Lower lobe of right lung (tissue), 2 donors: Measurements from ENCODE around the gene FGF10. TPM values are rescaled to one million over a fixed set of nuclear protein-coding genes. Genes with fewer than 3 reads are reported as not detected.
A peak's percentile ranks its signal among the peaks of the same experiment; 100 is the strongest.

ENCODE experiments used
- ATAC-seq, 2 donors: fragments of 200-7000 bp; cut with Tn5 transposase; one replicate each; pipeline ENCODE4 v1.9.1; 2020 to 2022; ENCODE audit warnings: mild to moderate bottlenecking in 2 of 2, moderate library complexity in 2 of 2
- DNase-seq: peaks from one replicate; pipeline ENCODE4 v3.0.0-alpha.2; 2020
- H3K27ac ChIP-seq: fragments of 200-600 bp; one replicate; pipeline ENCODE4 v1.8.0; 2022
- H3K27me3 ChIP-seq: fragments of 200-600 bp; one replicate; pipeline ENCODE4 v1.8.0; 2022; ENCODE audit warnings: low read depth
- H3K36me3 ChIP-seq: fragments of 200-600 bp; one replicate; pipeline ENCODE4 v1.8.0; 2022; ENCODE audit warnings: mild to moderate bottlenecking
- H3K4me1 ChIP-seq: fragments of 200-600 bp; one replicate; pipeline ENCODE4 v1.8.0; 2022
- H3K4me3 ChIP-seq: fragments of 200-600 bp; one replicate; pipeline ENCODE4 v1.8.0; 2022; ENCODE audit warnings: mild to moderate bottlenecking
- H3K9me3 ChIP-seq: fragments of 200-600 bp; one replicate; pipeline ENCODE4 v1.8.0; 2022
- intact Hi-C: fragments of 100-400 bp; cut with DNase I; formaldehyde crosslinking; loops from one replicate; pipeline ENCODE4 v1.11.0; 2022
- total RNA-seq: library from RNA; stranded (reverse); fragmentation: NEBNext Ultra II Directional; extraction: Animal tissue kit (Norgen Biotek cat#: 25700); gene quantifications from one replicate; pipeline ENCODE4 v1.2.1, GENCODE V29; 2021
- TF ChIP-seq, protein P1 (sequence below): fragments of 200-600 bp; IDR thresholded peaks from one replicate; pipeline ENCODE4 v1.8.0; 2022; ENCODE audit warnings: antibody characterized with exemption, mild to moderate bottlenecking
- donor health status: DM: no; HTN: yes; CAD: no; lungs with severe emphysema.

FGF10 gene
- total RNA-seq, 1 donor from 2014 or later, result 7.6 TPM

DNA sequence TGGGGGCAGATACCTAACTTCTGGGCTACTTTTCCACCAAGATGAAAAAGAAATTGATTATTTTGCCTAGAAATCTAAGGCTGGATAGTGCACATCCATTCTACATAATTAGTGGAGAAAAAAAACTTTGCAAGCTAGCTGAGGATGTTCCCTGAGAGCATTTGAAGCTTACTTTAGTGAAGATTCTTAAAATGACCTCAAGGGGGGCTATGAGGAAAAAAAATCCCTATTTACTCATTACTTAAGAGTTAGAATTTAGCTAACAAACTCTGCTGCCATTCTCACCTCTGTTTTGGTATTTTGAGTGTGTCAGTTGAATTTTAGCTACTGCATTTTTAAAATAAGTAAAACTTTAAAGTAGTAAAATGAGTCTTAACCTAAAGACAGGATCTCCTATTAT, 9.2 kb upstream of the FGF10 start:
- H3K4me1 ChIP-seq, result no peaks in the 10 kb centered on the region
- no peaks in the 10 kb centered on the region for H3K9me3 ChIP-seq
- intact Hi-C loops, result no loop called here
- no peaks in the 10 kb centered on the region for H3K27me3 ChIP-seq
- no peak for ATAC-seq
- H3K27ac ChIP-seq, result no peak overlapping the region
- no peak for DNase-seq
- TF ChIP-seq, protein P1, sequence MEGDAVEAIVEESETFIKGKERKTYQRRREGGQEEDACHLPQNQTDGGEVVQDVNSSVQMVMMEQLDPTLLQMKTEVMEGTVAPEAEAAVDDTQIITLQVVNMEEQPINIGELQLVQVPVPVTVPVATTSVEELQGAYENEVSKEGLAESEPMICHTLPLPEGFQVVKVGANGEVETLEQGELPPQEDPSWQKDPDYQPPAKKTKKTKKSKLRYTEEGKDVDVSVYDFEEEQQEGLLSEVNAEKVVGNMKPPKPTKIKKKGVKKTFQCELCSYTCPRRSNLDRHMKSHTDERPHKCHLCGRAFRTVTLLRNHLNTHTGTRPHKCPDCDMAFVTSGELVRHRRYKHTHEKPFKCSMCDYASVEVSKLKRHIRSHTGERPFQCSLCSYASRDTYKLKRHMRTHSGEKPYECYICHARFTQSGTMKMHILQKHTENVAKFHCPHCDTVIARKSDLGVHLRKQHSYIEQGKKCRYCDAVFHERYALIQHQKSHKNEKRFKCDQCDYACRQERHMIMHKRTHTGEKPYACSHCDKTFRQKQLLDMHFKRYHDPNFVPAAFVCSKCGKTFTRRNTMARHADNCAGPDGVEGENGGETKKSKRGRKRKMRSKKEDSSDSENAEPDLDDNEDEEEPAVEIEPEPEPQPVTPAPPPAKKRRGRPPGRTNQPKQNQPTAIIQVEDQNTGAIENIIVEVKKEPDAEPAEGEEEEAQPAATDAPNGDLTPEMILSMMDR, result no peak
- no peak overlapping the region for H3K4me3 ChIP-seq
- no peaks in the 10 kb centered on the region for H3K36me3 ChIP-seq

DNA sequence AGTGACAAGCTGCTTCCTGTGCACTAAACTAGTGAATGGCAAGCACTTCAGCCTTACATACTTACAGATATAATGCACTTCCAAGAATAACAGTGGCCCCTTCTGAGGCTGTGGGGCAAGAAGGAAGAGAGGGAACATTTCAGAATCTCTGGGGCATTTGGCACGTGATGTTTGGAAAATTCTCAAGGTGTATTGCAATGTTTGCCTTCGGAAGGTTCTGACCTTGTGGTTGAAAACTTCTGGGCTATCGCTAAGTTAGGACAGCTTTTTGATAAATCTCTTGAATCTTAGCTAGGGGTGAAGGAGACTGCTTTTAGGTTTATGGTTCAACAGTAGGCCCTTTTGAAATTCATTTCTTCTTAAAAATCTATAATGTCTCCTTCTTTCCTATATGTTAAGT, 7.1 kb upstream of the FGF10 start:
- intact Hi-C loops, result no loop called here
- H3K27ac ChIP-seq, result no peak overlapping the region
- H3K4me3 ChIP-seq, result no peak overlapping the region
- ATAC-seq (peak in 1 of 2 donors; percentile 24), DNase-seq (no peak)
- H3K36me3 ChIP-seq, result no peaks in the 10 kb centered on the region
- no peaks in the 10 kb centered on the region for H3K9me3 ChIP-seq
- TF ChIP-seq, protein P1, result no peak
- H3K4me1 ChIP-seq, result no peaks in the 10 kb centered on the region
- H3K27me3 ChIP-seq, result no peaks in the 10 kb centered on the region

- Histone ChIP-seq H3K4me1 (peaks cover 8% of the 10 kb centered on the region), H3K27me3 (peaks cover 8% of the 10 kb centered on the region), H3K4me3 (peak overlapping the region; percentile 52), H3K9me3 (no peaks in the 10 kb centered on the region), H3K27ac (no peak overlapping the region), H3K36me3 (no peaks in the 10 kb centered on the region)
- ATAC-seq (no peak), DNase-seq (no peak)
- TF ChIP-seq, protein P1, result no peak
- intact Hi-C loops, result no loop called here
Observed at GRCh38 chr5:44390351-44390750, 1.1 kb upstream of the FGF10 start.

- H3K4me1 ChIP-seq, result peaks cover 8% of the 10 kb centered on the region
- no peaks in the 10 kb centered on the region for H3K36me3 ChIP-seq
- H3K4me3 ChIP-seq, result peak overlapping the region; percentile 52
- peaks cover 8% of the 10 kb centered on the region for H3K27me3 ChIP-seq
- intact Hi-C loops, result no loop called here
- H3K27ac ChIP-seq, result peak overlapping the region; percentile 21
- TF ChIP-seq, protein P1, result no peak
- H3K9me3 ChIP-seq, result no peaks in the 10 kb centered on the region
- DNase-seq, result no peak
- ATAC-seq, result peak in 1 of 2 donors; percentile 24
Observed at GRCh38 chr5:44389823-44390143, 563 bp upstream of the FGF10 start.

GRCh38 chr5:44388321-44389089, 715 bp downstream of the FGF10 start:
- DNase-seq, result peak; percentile 34
- H3K36me3 ChIP-seq, result no peaks in the 10 kb centered on the region
- intact Hi-C loops, result no loop called here
- peak overlapping the region; percentile 52 for H3K4me3 ChIP-seq
- no peaks in the 10 kb centered on the region for H3K9me3 ChIP-seq
- peaks cover 8% of the 10 kb centered on the region for H3K27me3 ChIP-seq
- peak; percentile 47 to 49 for ATAC-seq
- peak overlapping the region; percentile 46 for H3K27ac ChIP-seq
- TF ChIP-seq, protein P1, result no peak
- peaks cover 8% of the 10 kb centered on the region for H3K4me1 ChIP-seq
